Measurements from ENCODE around the gene PROM2. TPM values are rescaled to one million over a fixed set of nuclear protein-coding genes. Genes with fewer than 3 reads are reported as not detected.

PROM2 gene
- total RNA-seq, 1 experiment from 2014 or later = 0.17 TPM

- no peak for DNase-seq (ENCODE audit: low read depth)
Measured at GRCh38 chr2:95320344-95320712, 46.1 kb downstream of the PROM2 start.

- no peak for DNase-seq (ENCODE audit: low read depth)
Measured at GRCh38 chr2:95320986-95321767, 46.9 kb downstream of the PROM2 start.

DNA sequence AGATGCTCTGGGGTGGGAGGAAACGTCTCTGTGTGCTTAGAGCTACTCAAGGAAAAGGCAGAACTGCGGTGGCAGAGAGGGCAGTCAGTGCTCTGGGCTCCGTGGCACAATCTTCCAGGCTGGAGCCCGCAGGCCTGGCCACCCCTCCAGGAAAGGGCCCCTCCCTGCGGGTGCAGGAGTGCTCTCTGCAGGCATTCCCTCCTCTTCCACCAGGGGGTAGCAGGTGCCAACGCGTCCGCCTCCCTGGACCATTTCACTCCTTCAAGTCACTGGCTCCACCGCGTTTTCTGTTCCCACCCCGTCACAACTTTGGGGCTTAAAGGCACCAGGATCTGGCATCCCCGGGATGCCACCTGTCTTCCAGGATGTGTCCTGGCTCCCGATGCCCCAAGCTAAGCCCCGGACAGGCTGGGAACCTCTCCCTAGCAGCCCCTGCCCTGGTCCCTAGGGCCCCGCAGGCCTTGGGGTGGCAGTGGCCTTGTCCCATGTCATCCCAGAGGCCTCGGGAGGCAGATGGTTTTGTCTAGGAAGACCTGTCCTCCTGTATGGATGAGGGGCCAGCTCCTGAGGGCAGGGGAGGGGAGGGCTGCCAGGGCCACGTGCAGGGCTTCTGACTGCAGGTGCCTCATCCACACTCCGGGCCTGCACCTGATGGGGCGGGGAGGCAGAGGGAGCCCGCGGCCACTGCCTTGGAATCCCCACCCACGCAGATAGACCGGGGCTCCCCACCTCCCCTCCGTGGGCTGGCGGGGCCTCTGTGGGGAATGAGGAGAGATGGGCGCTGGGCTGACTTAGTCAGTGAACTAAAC is 49.3 kb downstream of the PROM2 start:
- peak; percentile 79 for DNase-seq (ENCODE audit: low read depth)

- no peak for DNase-seq (ENCODE audit: low read depth)
Measured at GRCh38 chr2:95325026-95325425, 50.8 kb downstream of the PROM2 start.

DNA sequence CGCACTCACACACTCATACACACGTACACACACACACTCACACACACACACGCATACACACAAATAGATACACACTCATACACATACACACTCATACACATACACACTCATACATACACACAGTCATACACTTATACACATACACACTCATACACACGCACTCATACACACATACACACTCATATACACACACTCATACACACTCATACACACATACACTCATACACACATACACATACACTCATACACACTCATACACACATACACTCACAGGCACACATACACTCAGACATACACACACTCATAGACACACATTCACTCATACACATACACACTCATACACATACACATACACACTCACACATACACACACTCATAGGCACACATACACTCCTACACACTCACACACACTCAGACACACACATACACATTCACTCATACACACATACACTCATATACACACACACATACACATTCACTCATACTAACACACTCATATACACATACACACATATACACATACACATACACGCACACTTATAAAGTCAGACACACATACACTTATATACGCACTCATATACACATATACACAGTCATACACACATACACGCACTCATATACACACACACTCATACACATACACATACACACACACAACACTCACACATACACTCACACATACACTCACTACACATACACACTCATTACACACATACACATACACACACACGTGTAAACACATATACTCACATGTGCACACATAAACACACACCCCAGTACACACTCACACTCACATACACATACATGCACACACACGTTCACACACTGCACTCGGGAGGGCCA is 51.6 kb downstream of the PROM2 start:
- no peak for DNase-seq (ENCODE audit: low read depth)

GRCh38 chr2:95326433-95327140 is 52.3 kb downstream of the PROM2 start:
- no peak for DNase-seq (ENCODE audit: low read depth)

GRCh38 chr2:95327861-95328260 is 53.6 kb downstream of the PROM2 start:
- no peak for DNase-seq (ENCODE audit: low read depth)

- peak; percentile 61 for DNase-seq (ENCODE audit: low read depth)
Measured at GRCh38 chr2:95328358-95329125, 54.3 kb downstream of the PROM2 start.

DNA sequence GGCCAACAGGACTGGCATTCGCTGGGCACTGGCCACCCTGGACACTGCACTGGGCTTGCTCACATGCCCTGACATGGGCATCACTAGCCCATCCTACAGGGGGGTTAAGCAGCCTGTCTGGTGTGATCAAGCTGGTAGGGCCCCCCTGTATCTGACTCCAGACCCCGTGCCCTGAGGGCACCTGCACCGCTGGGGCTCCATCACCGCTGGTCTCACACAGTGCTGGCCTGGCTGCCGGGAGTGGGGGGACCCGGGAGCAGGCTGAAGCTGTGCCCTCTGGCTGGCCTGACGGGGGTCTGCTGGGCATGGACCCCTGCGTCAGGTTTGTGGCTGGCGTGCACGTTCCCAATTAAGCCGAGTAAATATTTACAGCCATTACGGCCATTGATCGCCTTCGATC is 55.2 kb downstream of the PROM2 start:
- DNase-seq (ENCODE audit: low read depth) = no peak

DNA sequence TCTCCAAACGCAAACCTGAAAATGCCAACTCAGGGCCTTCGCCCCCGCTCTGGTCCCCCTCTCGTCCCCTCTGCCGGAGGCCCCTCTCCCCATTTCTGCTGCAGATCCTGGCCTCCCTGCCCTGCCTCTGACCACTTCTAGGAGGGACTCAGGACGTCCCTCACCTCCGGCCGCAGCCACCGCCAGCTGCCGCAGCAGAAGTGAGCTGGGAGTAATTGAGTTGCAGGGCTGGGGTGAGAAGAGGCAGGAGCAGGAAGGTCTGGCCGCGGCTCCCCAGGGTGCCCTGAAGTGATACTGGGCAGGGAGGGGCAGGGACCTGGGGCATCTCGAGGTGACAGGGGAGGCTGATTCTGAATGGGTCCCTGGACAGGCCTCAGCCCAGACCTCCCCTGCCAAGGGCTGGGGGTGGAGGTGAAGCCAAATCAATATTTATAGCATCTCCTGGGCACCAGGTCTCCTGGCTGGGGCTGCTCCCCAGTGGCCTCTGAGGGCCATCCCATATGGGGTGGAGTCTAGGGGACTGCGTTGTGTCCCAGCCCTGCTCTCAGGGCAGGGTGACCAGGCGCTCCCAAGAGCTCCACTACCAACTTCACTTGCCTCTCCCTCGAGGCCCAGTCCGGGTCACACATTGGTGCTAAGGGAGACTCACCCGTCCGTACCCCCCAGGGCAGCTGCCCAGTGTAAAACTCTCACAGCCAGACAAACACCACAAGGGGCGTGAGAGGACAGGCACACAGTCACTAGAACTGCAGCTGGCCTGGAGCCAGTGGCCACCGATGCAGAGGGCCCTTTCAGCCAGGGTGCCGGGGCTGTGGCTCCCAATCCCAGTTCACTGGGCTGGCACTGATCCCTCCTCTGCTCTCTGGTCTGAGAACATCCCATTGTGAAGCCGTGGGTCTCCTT is 55.9 kb downstream of the PROM2 start:
- peak; percentile 29 for DNase-seq (ENCODE audit: low read depth)

DNA sequence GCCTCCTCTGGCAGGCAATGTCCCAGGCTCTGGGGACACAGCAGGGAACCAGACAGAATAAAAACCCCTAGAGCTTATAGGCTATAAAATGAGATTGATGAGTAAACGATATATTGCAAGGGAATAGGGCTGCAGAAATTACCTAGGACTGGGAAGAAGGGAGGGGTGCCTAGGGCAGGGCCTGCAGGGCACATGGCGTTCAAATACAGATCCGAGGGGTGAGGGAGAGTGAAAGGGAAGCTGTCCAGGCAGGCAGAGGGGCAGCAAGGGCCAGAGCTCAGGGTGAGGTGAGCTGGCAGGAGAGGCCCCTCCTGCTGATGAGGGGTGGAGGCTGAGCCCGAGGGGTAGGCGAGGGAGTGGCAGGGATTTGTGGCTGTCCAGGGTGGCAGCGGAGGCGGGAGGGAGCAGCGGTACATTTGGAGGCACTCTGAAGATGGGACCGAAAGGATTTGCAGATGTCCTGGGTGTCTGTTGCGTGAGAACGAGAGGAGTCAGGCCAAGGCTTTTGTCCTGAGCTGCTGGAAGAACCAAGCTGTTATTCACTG is 56.6 kb downstream of the PROM2 start:
- DNase-seq (ENCODE audit: low read depth) = no peak

- no peak for DNase-seq (ENCODE audit: low read depth)
Measured at GRCh38 chr2:95331606-95332005, 57.4 kb downstream of the PROM2 start.

GRCh38 chr2:95332036-95332435 is 57.8 kb downstream of the PROM2 start:
- DNase-seq (ENCODE audit: low read depth) = no peak

DNA sequence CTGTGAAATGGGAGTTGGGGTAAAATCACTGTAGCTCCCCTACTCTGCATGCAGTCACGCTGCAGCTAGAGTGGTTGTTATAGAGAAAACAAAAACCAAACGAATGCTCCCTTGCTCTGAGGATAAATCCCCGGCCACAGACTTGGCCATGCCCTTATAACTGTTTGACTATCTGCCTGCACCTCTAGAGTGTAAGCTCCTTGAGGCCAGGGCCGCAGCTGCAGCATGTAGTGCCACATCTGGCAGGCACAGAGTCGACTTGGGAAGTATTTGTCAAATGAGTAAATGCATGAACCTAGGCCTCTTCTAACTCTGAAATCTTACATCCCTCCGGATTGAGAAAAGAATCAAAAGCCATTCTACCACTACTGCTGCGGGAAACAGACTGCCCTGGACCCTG is 58.8 kb downstream of the PROM2 start:
- DNase-seq (ENCODE audit: low read depth) = no peak

- DNase-seq (ENCODE audit: low read depth) = peak; percentile 96
Measured at GRCh38 chr2:95333888-95334338, 59.7 kb downstream of the PROM2 start.

DNA sequence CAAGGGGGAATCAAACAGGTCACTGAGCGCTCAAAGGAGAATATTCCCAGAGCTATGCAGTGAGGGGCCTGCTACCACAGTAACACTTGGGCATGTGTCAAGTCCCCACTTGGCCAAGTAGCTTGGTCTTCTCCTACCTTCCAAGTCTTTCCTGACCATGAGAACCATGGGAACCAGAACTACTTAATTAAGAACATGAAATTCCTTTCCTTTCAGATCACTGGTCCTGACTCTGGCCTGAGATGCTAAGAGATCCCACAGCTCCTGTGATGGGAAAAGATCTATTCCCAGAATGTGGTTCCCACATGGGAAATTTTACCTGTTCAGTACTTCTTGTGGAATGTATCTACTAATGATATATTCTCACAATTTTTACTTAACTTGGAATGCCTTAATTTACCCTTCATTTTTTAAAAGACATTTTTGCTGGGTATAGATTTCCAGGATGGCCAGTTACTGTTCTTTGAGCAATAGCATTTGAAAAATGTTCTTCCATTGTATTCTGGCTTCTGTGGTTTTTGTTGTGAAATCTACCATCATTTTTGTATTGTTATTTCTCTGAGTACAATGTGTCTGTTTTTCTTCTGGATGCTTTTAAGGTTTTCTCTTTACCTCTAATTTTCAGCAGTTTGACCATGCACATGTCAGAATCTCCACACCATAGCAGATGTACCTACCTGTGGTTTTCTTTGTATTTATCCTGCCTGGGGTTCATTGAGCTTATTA is 60.8 kb downstream of the PROM2 start:
- no peak for DNase-seq (ENCODE audit: low read depth)

GRCh38 chr2:95336406-95336805 is 62.2 kb downstream of the PROM2 start:
- no peak for DNase-seq (ENCODE audit: low read depth)

DNA sequence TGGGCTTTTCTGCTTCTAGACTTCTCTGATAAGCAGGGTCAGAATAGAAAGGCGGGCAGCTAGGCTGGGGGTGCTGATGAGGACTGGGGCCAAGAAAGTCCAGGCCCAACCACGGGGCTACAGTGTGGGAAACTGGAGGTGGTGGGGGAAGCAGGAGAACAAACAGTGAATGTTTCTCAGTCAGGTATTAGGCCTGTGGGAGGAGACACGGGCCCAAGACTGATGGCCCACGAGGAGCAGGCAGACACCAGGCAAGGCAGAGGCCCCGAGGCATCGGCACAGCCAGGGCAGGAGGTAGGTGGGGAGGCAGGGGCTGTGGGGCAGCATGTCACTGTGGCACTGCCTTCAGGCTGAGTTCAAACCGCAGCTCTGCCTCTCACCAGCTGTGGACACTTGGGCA is 63.6 kb downstream of the PROM2 start:
- DNase-seq (ENCODE audit: low read depth) = no peak

All from Daoy (cell line).